ENCODE measurements around the gene OR4D11. TPM values are rescaled to one million over a fixed set of nuclear protein-coding genes. Genes with fewer than 3 reads are reported as not detected.

OR4D11 gene
- total RNA-seq = not detected

DNA sequence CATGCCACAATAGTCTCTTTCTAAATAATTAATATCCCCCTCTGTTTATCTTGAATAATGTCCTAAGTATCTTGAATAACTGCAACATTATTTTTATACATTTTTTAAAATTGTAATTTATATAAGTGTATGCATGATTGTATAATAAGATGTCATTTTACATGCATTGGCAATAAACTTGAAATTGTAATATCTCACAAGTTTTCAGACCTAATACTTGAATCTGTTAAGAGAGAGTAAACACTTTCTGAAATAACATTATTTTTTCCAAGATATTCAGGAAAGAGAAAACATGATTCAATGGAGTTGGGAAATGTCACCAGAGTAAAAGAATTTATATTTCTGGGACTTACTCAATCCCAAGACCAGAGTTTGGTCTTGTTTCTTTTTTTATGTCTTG lies at the start of gene OR4D11:
TSS of gene OR4D11 (plus strand) at position 301 of the 400 bp plus-strand sequence. CDS start at position 301, 0 bp downstream.
- no peaks in the 10 kb centered on the region for H3K4me1 ChIP-seq
- H3K27ac ChIP-seq = no peak within 1 kb of the TSS
- no peaks in the 10 kb centered on the region for H3K9me3 ChIP-seq
- no peak within 1 kb of the TSS for H3K4me3 ChIP-seq
- DNase-seq (ENCODE audit: low spot score in 2 of 2) = no peak
- no peaks in the 10 kb centered on the region for H3K27me3 ChIP-seq
- intact Hi-C loops (cut with DNase I) = no loop called here
- no peaks in the 10 kb centered on the region for H3K36me3 ChIP-seq
- TF ChIP-seq, protein P1, sequence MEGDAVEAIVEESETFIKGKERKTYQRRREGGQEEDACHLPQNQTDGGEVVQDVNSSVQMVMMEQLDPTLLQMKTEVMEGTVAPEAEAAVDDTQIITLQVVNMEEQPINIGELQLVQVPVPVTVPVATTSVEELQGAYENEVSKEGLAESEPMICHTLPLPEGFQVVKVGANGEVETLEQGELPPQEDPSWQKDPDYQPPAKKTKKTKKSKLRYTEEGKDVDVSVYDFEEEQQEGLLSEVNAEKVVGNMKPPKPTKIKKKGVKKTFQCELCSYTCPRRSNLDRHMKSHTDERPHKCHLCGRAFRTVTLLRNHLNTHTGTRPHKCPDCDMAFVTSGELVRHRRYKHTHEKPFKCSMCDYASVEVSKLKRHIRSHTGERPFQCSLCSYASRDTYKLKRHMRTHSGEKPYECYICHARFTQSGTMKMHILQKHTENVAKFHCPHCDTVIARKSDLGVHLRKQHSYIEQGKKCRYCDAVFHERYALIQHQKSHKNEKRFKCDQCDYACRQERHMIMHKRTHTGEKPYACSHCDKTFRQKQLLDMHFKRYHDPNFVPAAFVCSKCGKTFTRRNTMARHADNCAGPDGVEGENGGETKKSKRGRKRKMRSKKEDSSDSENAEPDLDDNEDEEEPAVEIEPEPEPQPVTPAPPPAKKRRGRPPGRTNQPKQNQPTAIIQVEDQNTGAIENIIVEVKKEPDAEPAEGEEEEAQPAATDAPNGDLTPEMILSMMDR (IDR thresholded peaks at IDR 0.05) = no peak

DNA sequence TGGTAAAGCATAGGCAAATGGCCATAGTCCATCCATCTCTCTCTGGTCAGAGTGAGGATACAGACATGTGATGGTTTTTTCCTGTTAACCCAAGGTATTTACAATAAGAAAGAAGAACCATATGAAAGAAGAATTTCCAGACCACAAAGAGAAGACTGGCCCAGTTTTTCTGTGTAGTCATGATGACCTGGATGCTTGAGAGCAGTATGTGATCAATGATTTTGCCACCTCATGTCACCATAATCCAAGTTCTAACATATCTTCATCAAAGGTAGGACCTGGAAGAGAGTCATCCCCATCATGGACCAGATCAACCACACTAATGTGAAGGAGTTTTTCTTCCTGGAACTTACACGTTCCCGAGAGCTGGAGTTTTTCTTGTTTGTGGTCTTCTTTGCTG lies 46.7 kb upstream of the OR4D11 start, which contains the start of gene OR4D6:
TSS of gene OR4D6 (plus strand) at position 301 of the 400 bp plus-strand sequence. CDS start at position 301, 0 bp downstream.
- H3K27ac ChIP-seq = no peak within 1 kb of the TSS
- TF ChIP-seq, protein P1 (IDR thresholded peaks at IDR 0.05) = no peak
- no peaks in the 10 kb centered on the region for H3K36me3 ChIP-seq
- no peak within 1 kb of the TSS for H3K4me3 ChIP-seq
- intact Hi-C loops (cut with DNase I) = no loop called here
- no peaks in the 10 kb centered on the region for H3K27me3 ChIP-seq
- H3K9me3 ChIP-seq = no peaks in the 10 kb centered on the region
- DNase-seq (ENCODE audit: low spot score in 2 of 2) = no peak
- H3K4me1 ChIP-seq = no peaks in the 10 kb centered on the region

DNA sequence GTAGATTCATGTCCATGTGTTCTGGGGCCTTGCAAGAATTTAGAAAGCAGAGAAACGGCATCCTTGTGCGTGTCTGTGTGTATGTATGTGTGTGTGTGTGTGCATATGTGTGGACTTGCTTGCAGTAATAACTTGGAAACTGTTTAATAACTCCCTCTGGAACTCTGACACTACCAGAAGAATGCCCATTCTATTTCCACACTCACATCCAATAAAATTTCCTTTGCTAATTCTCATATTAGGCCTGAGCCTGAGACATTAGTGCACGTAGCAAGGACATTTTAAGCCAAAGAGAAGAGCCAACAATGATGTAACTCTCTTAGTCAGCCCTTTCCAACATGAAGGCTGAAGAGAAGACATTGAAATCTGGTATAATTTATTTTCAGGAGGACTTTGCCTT lies 43.5 kb upstream of the OR4D11 start:
- intact Hi-C loops (cut with DNase I) = no loop called here
- Histone ChIP-seq H3K27ac (no peak overlapping the region), H3K27me3 (no peaks in the 10 kb centered on the region), H3K4me1 (no peaks in the 10 kb centered on the region), H3K4me3 (no peak overlapping the region), H3K36me3 (no peaks in the 10 kb centered on the region), H3K9me3 (no peaks in the 10 kb centered on the region)
- DNase-seq (ENCODE audit: low spot score in 2 of 2) = no peak
- TF ChIP-seq, protein P1 (IDR thresholded peaks at IDR 0.05) = no peak

DNA sequence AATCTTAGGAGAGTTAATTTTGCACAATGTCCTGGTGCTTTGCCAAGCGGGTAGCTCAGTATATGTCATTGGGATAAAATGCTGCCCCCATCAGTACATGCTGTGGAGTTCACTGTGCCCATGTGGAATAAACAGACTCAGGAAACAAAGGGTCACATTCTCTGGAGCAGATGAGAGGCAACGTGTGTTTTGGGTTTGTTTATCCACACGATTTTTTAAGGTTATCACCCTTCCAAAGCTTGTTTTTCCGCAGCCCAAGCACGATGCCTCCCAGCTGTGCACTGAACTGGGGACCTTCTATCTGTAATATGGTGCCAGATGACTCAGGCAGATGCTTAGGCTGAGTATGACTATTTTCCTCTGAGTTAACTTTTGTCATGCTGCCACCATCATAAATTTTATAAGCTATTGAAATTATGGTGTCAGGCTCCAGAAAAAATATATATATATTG lies 40.2 kb upstream of the OR4D11 start:
- Histone ChIP-seq H3K27ac (no peak overlapping the region), H3K9me3 (no peaks in the 10 kb centered on the region), H3K27me3 (no peaks in the 10 kb centered on the region), H3K4me1 (no peaks in the 10 kb centered on the region), H3K36me3 (no peaks in the 10 kb centered on the region), H3K4me3 (no peak overlapping the region)
- intact Hi-C loops (cut with DNase I) = no loop called here
- TF ChIP-seq, protein P1 (IDR thresholded peaks at IDR 0.05) = no peak
- no peak for DNase-seq (ENCODE audit: low spot score in 2 of 2)

- no peak for DNase-seq (ENCODE audit: low spot score in 2 of 2)
- intact Hi-C loops (cut with DNase I) = no loop called here
- Histone ChIP-seq H3K27me3 (no peaks in the 10 kb centered on the region), H3K9me3 (no peaks in the 10 kb centered on the region), H3K4me1 (no peaks in the 10 kb centered on the region), H3K27ac (no peak within 1 kb of the TSS), H3K36me3 (no peaks in the 10 kb centered on the region), H3K4me3 (no peak within 1 kb of the TSS)
- TF ChIP-seq, protein P1 (IDR thresholded peaks at IDR 0.05) = no peak
These were observed 30.4 kb upstream of the OR4D11 start, which contains the start of gene OR4D10 for GRCh38 chr11:59473015-59473414. OR4D10 (plus strand) TSS chr11:59473315; CDS start chr11:59477430, 4,115 bp downstream.

DNA sequence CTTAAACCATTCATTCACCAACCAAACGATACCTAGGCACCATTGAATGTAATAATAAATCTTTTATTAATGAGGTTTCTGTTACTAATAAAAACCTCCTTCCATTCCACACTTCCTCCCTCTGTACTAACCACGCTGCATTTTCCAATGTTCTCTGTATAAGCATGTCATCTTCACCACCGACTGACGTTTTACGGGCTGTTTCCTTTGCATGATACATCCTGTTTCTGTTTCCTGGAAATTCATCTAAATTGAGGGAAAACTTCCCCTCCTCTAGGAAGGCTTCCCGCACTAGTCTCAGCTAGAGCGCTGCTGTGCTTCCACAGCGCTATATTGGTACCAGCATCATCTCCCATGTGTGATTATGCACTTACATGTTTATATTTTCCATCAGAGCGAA lies 28.2 kb upstream of the OR4D11 start:
- no peaks in the 10 kb centered on the region for H3K4me1 ChIP-seq
- H3K36me3 ChIP-seq = no peaks in the 10 kb centered on the region
- H3K9me3 ChIP-seq = no peaks in the 10 kb centered on the region
- no peak overlapping the region for H3K27ac ChIP-seq
- TF ChIP-seq, protein P1 (IDR thresholded peaks at IDR 0.05) = no peak
- H3K27me3 ChIP-seq = no peaks in the 10 kb centered on the region
- H3K4me3 ChIP-seq = no peak overlapping the region
- intact Hi-C loops (cut with DNase I) = no loop called here
- DNase-seq (ENCODE audit: low spot score in 2 of 2) = no peak
